Endothelial cell of umbilical vein (primary cell): Measurements from ENCODE around the gene ELANE.

Source experiments
- CTCF ChIP-seq, 2 donors: IDR thresholded peaks; 1 replicate in 1 of 2; 2 replicates in 1 of 2; pipeline ENCODE4 v1.5.1; 2011; ENCODE audit warnings: low read length in 2 of 2, mild to moderate bottlenecking in 2 of 2, moderate library complexity in 2 of 2, control low read depth in 1 of 2, inconsistent platforms in 1 of 2, low read depth in 1 of 2; ENCODE audit not compliant: insufficient read depth in 1 of 2; ENCODE audit errors: extremely low read depth in 1 of 2
- EZH2 ChIP-seq: IDR thresholded peaks from 2 replicates; pipeline ENCODE4 v1.6.1; 2012; ENCODE audit warnings: borderline replicate concordance, low read depth, mild to moderate bottlenecking, moderate library complexity, low read length, inconsistent platforms; ENCODE audit not compliant: severe bottlenecking
- POLR2A ChIP-seq: IDR thresholded peaks from 2 replicates; pipeline ENCODE4 v1.6.1; 2012; ENCODE audit warnings: low read depth, mild to moderate bottlenecking, control low read depth, low read length

GRCh38 chr19:887599-887998 lies 35.5 kb downstream of the ELANE start:
- TF ChIP-seq CTCF (IDR thresholded peaks at IDR 0.05; ENCODE audit: extremely low read depth in 1 of 2, insufficient read depth in 1 of 2, low read depth in 1 of 2, low read length in 2 of 2), result no peak
- TF ChIP-seq POLR2A, result no peak
- no peak for TF ChIP-seq EZH2
